Neutrophil (primary cell): ENCODE results near the gene ADGRA1.

ENCODE experiments used
- H3K27ac ChIP-seq: fragments of 200-600 bp; sonication (generic); 2 replicates; pipeline ENCODE4 v1.5.1; 2016; ENCODE audit warnings: mild to moderate bottlenecking, moderate library complexity
- H3K27me3 ChIP-seq: fragments of 200-600 bp; sonication (generic); 2 replicates; pipeline ENCODE4 v1.6.0; 2016; ENCODE audit warnings: mild to moderate bottlenecking
- H3K36me3 ChIP-seq: fragments of 200-600 bp; sonication (generic); 2 replicates; pipeline ENCODE4 v1.5.1; 2017
- H3K4me1 ChIP-seq, 2 experiments: fragments of 200-600 bp in 1 of 2; sonication (generic) in 1 of 2; 1 replicate in 1 of 2; 2 replicates in 1 of 2; pipeline versions ENCODE4 v1.5.1 to v1.6.1; 2013 to 2016; ENCODE audit warnings: low read depth in 1 of 2, low read length in 1 of 2, mild to moderate bottlenecking in 1 of 2, moderate library complexity in 1 of 2; ENCODE audit not compliant: control insufficient read depth in 1 of 2, insufficient read depth in 1 of 2
- H3K4me3 ChIP-seq, 2 experiments: fragments of 200-600 bp in 1 of 2; sonication (generic) in 1 of 2; 1 replicate in 1 of 2; 2 replicates in 1 of 2; pipeline ENCODE4 v1.5.1; 2013 to 2016; ENCODE audit warnings: low read depth in 1 of 2, low read length in 1 of 2, mild to moderate bottlenecking in 1 of 2, moderate library complexity in 1 of 2
- H3K9me3 ChIP-seq: fragments of 200-600 bp; sonication (generic); 2 replicates; pipeline ENCODE4 v1.5.1; 2016
- TF ChIP-seq, protein P1 (sequence below): fragments of 200-600 bp; sonication (generic); IDR thresholded peaks from 2 replicates; pipeline ENCODE4 v1.5.1; 2016; ENCODE audit warnings: antibody characterized with exemption

Gene ADGRA1

DNA sequence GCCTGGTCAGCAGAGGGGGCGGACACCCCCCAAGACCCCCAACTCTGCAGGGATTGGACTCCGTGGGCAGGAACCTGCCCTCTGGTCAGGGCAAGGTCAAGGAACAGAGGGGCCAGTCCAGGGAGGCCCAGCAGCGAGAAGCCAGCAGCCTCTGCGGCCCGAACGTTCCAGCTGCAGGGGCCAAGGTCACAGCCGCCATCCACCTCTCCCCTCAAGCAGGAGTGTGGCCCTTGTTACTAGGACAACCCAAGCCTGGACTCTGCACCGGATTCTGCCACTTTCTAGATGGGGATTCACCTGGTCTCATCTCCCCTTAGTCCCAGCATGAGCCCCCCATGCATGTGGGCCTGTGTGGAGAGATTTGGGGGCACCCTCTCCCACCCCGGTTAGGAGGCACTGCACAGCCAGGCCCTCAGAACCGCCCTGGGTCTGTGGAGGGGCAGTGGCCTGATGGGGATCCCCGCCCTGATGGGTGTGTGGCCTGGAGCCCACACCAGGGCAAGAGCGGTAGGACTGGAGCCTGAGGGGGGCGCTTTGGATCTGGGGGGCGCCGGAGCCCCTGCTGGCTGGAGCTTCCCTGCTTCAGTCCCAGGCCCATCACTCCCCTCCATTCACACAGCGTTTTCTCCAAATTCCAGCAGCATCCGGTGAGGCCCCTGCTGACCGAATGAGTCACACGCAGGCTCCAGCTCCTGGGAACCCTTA lies 18.1 kb downstream of the ADGRA1 start:
- Histone ChIP-seq H3K36me3 (no peaks in the 10 kb centered on the region), H3K27ac (no peak overlapping the region), H3K4me3 (no peak overlapping the region), H3K9me3 (no peaks in the 10 kb centered on the region), H3K4me1 (no peaks in the 10 kb centered on the region), H3K27me3 (peaks cover 65% of the 10 kb centered on the region)
- TF ChIP-seq, protein P1, sequence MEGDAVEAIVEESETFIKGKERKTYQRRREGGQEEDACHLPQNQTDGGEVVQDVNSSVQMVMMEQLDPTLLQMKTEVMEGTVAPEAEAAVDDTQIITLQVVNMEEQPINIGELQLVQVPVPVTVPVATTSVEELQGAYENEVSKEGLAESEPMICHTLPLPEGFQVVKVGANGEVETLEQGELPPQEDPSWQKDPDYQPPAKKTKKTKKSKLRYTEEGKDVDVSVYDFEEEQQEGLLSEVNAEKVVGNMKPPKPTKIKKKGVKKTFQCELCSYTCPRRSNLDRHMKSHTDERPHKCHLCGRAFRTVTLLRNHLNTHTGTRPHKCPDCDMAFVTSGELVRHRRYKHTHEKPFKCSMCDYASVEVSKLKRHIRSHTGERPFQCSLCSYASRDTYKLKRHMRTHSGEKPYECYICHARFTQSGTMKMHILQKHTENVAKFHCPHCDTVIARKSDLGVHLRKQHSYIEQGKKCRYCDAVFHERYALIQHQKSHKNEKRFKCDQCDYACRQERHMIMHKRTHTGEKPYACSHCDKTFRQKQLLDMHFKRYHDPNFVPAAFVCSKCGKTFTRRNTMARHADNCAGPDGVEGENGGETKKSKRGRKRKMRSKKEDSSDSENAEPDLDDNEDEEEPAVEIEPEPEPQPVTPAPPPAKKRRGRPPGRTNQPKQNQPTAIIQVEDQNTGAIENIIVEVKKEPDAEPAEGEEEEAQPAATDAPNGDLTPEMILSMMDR: no peak

- Histone ChIP-seq H3K27ac (no peak overlapping the region), H3K9me3 (no peaks in the 10 kb centered on the region), H3K4me3 (no peak overlapping the region), H3K27me3 (peaks cover 61% of the 10 kb centered on the region), H3K36me3 (no peaks in the 10 kb centered on the region), H3K4me1 (no peaks in the 10 kb centered on the region)
- TF ChIP-seq, protein P1: no peak
Observed at GRCh38 chr10:133106516-133106915, 18.8 kb downstream of the ADGRA1 start.

- Histone ChIP-seq H3K4me3 (no peak overlapping the region), H3K36me3 (no peaks in the 10 kb centered on the region), H3K9me3 (no peaks in the 10 kb centered on the region), H3K27me3 (peaks cover 52% of the 10 kb centered on the region), H3K27ac (no peak overlapping the region), H3K4me1 (no peaks in the 10 kb centered on the region)
- TF ChIP-seq, protein P1: no peak
Observed at GRCh38 chr10:133107442-133107841, 19.7 kb downstream of the ADGRA1 start.

DNA sequence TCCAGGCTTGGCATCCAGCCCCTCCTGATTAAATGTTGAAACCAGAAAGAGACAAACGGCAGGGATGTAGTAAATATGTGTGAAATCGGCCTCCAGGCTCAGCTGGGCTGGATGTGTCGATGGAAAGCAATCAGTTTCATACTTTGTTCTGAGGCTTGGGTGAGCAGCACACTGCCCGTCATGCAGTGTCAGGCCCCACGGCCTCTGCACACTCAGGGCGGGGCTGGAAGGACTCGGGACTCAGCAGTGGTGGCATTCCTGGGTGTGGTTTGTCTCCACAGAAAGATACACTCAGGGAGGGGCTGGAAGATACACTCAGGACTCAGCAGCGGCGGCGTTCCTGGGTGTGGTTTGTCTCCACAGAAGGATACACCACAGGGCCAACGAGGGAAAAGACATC lies 22.0 kb downstream of the ADGRA1 start:
- no peaks in the 10 kb centered on the region for H3K9me3 ChIP-seq
- TF ChIP-seq, protein P1: no peak
- no peak overlapping the region for H3K4me3 ChIP-seq

DNA sequence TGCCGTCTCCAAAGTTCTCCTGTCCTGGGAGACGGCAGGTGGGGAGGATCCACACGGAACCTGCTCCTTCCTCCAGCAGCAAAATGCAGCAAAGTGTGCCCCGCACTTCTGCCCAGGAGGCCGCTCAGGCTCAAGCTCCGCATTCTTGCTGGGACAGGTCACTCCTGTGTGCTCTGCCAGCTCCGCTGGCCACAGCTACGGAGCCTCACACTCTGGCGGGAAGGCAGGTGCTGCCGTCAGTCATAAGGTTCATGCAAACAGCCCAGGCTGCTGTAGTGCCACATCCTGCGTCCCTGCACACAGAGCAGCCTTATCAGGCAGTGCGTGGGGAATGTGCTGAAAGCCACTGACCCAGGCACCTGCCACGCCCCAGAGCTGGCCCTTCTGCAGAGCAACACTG lies 22.4 kb downstream of the ADGRA1 start:
- Histone ChIP-seq H3K4me1 (no peaks in the 10 kb centered on the region), H3K9me3 (no peaks in the 10 kb centered on the region), H3K4me3 (no peak overlapping the region), H3K36me3 (no peaks in the 10 kb centered on the region), H3K27me3 (peaks cover 25% of the 10 kb centered on the region), H3K27ac (no peak overlapping the region)
- TF ChIP-seq, protein P1: no peak

More for the DNA sequence above, 22.0 kb downstream of the ADGRA1 start:
- peaks cover 29% of the 10 kb centered on the region for H3K27me3 ChIP-seq
- no peak overlapping the region for H3K27ac ChIP-seq
- no peaks in the 10 kb centered on the region for H3K36me3 ChIP-seq
- no peaks in the 10 kb centered on the region for H3K4me1 ChIP-seq
